ENCODE results near the gene ESF1. TPM values are rescaled to one million over a fixed set of nuclear protein-coding genes. Genes with fewer than 3 reads are reported as not detected.

The ESF1 gene
- total RNA-seq, 1 experiment from 2014 or later: 28.7 TPM

DNA sequence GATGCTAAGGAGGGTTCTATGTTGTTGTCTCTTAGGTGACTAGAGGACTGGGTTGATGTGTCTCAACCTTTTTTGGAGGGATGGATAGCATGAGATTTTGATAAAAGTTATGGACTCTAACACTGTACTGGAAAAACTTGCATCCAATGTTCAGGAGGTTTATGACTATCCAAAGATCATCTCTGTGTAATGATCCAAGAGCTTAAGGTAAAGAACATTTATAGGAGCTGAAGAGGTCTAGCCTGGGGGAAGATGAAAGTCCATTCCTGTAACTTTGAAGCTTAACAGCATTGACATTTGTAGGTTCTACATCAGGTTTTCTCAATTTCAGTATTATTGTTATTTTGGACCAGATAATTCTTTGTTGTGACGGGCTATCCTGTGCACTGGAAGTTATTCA is 48.9 kb downstream of the ESF1 start:
- CTCF ChIA-PET: interaction anchor here (0.5 kb wide), 1 partner anchor 36 kb away, joined by 4 read pairs; no protein-coding TSS in a partner anchor
- Mint-ChIP-seq H3K4me3 (no peak overlapping the region), H3K27me3 (ENCODE audit: low read depth) (no peaks in the 10 kb centered on the region), H3K36me3 (peaks cover 66% of the 10 kb centered on the region), H3K4me1 (no peaks in the 10 kb centered on the region), H3K9me3 (peaks cover 24% of the 10 kb centered on the region), H3K27ac (no peak overlapping the region)
- TF ChIP-seq SMAD4 (CRISPR knock-in tag; IDR thresholded peaks at IDR 0.05) (no peak), MYBL2 (CRISPR knock-in tag; IDR thresholded peaks at IDR 0.05) (no peak), TP53 (CRISPR knock-in tag; IDR thresholded peaks at IDR 0.05) (no peak), CREM (CRISPR knock-in tag; IDR thresholded peaks at IDR 0.05) (no peak), ZNF396 (CRISPR knock-in tag; IDR thresholded peaks at IDR 0.05; ENCODE audit: borderline replicate concordance) (no peak), JAZF1 (CRISPR knock-in tag; IDR thresholded peaks at IDR 0.05) (no peak), OVOL2 (CRISPR knock-in tag; IDR thresholded peaks at IDR 0.05; ENCODE audit: borderline replicate concordance) (no peak), ZNF263 (CRISPR knock-in tag; IDR thresholded peaks at IDR 0.05; ENCODE audit: low read depth) (no peak), ELF4 (CRISPR knock-in tag; IDR thresholded peaks at IDR 0.05; ENCODE audit: low read depth) (no peak), GRHL2 (CRISPR knock-in tag; IDR thresholded peaks at IDR 0.05; ENCODE audit: insufficient replicate concordance, severe bottlenecking) (no peak), FOXP1 (CRISPR knock-in tag; IDR thresholded peaks at IDR 0.05; ENCODE audit: borderline replicate concordance) (no peak), ZNF671 (CRISPR knock-in tag; IDR thresholded peaks at IDR 0.05) (no peak), TEAD4 (CRISPR knock-in tag; IDR thresholded peaks at IDR 0.05) (no peak), RELA (CRISPR knock-in tag; IDR thresholded peaks at IDR 0.05; ENCODE audit: borderline replicate concordance) (no peak)
- TF ChIP-seq, protein P1, sequence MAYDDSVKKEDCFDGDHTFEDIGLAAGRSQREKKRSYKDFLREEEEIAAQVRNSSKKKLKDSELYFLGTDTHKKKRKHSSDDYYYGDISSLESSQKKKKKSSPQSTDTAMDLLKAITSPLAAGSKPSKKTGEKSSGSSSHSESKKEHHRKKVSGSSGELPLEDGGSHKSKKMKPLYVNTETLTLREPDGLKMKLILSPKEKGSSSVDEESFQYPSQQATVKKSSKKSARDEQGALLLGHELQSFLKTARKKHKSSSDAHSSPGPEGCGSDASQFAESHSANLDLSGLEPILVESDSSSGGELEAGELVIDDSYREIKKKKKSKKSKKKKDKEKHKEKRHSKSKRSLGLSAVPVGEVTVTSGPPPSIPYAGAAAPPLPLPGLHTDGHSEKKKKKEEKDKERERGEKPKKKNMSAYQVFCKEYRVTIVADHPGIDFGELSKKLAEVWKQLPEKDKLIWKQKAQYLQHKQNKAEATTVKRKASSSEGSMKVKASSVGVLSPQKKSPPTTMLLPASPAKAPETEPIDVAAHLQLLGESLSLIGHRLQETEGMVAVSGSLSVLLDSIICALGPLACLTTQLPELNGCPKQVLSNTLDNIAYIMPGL (CRISPR knock-in tag; IDR thresholded peaks at IDR 0.05): no peak
- TF ChIP-seq, protein P2, sequence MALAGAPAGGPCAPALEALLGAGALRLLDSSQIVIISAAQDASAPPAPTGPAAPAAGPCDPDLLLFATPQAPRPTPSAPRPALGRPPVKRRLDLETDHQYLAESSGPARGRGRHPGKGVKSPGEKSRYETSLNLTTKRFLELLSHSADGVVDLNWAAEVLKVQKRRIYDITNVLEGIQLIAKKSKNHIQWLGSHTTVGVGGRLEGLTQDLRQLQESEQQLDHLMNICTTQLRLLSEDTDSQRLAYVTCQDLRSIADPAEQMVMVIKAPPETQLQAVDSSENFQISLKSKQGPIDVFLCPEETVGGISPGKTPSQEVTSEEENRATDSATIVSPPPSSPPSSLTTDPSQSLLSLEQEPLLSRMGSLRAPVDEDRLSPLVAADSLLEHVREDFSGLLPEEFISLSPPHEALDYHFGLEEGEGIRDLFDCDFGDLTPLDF (CRISPR knock-in tag; IDR thresholded peaks at IDR 0.05): no peak
- TF ChIP-seq, protein P3, sequence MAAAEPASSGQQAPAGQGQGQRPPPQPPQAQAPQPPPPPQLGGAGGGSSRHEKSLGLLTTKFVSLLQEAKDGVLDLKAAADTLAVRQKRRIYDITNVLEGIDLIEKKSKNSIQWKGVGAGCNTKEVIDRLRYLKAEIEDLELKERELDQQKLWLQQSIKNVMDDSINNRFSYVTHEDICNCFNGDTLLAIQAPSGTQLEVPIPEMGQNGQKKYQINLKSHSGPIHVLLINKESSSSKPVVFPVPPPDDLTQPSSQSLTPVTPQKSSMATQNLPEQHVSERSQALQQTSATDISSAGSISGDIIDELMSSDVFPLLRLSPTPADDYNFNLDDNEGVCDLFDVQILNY (CRISPR knock-in tag; IDR thresholded peaks at IDR 0.05): no peak
- TF ChIP-seq, protein P4, sequence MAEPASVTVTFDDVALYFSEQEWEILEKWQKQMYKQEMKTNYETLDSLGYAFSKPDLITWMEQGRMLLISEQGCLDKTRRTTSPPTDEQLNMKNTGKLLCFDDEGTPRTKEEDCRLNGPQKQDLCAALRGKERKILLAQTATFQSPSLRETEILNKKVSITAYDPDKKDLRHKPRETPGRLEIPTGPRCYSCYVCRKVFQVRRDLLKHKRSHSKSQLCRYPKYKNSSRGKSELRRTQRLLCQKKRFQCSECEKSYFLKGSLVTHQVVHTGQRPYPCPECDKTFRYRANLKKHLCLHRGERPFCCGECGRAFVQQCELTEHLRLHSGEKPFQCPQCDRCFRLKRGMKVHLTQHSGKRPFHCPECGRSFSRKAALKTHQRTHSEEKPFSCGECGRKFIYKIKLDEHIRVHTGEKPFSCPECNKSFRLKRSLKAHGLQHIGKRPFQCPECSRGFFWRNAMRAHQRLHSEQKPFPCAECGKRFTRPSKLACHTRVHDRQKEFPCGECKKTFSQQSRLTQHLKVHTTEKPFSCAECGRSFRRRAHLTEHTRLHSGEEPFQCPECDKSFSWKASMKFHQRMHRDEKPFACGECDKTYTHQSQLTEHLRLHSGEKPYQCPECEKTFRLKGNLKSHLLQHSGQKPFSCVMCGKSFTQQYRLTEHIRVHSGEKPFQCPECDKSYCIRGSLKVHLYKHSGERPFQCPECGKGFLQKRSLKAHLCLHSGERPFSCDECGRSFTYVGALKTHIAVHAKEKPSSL (CRISPR knock-in tag; conservative IDR thresholded peaks at IDR 0.05): no peak
- TF ChIP-seq, protein P5, sequence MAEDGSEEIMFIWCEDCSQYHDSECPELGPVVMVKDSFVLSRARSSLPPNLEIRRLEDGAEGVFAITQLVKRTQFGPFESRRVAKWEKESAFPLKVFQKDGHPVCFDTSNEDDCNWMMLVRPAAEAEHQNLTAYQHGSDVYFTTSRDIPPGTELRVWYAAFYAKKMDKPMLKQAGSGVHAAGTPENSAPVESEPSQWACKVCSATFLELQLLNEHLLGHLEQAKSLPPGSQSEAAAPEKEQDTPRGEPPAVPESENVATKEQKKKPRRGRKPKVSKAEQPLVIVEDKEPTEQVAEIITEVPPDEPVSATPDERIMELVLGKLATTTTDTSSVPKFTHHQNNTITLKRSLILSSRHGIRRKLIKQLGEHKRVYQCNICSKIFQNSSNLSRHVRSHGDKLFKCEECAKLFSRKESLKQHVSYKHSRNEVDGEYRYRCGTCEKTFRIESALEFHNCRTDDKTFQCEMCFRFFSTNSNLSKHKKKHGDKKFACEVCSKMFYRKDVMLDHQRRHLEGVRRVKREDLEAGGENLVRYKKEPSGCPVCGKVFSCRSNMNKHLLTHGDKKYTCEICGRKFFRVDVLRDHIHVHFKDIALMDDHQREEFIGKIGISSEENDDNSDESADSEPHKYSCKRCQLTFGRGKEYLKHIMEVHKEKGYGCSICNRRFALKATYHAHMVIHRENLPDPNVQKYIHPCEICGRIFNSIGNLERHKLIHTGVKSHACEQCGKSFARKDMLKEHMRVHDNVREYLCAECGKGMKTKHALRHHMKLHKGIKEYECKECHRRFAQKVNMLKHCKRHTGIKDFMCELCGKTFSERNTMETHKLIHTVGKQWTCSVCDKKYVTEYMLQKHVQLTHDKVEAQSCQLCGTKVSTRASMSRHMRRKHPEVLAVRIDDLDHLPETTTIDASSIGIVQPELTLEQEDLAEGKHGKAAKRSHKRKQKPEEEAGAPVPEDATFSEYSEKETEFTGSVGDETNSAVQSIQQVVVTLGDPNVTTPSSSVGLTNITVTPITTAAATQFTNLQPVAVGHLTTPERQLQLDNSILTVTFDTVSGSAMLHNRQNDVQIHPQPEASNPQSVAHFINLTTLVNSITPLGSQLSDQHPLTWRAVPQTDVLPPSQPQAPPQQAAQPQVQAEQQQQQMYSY (CRISPR knock-in tag; IDR thresholded peaks at IDR 0.05): no peak
- POLR2A ChIA-PET: no interaction called here
- no peak for ATAC-seq
- no peak for DNase-seq (ENCODE audit: low spot score)
